Renal cortical epithelial cell (primary cell): ENCODE measurements around the gene TNK1. TPM values are rescaled to one million over a fixed set of nuclear protein-coding genes. Genes with fewer than 3 reads are reported as not detected.

Experiments used
- DNase-seq: peaks from one replicate; pipeline ENCODE4 v3.0.0-alpha.2; 2011; ENCODE audit warnings: low read depth
- total RNA-seq: library from RNA; depleted of rRNA; stranded (reverse); fragments of >200 nt; gene quantifications from 2 replicates; pipeline ENCODE4 v1.2.3, GENCODE V29; 2014

TNK1 gene
- total RNA-seq, 1 donor from 2014 or later, result 8.0 TPM

DNA sequence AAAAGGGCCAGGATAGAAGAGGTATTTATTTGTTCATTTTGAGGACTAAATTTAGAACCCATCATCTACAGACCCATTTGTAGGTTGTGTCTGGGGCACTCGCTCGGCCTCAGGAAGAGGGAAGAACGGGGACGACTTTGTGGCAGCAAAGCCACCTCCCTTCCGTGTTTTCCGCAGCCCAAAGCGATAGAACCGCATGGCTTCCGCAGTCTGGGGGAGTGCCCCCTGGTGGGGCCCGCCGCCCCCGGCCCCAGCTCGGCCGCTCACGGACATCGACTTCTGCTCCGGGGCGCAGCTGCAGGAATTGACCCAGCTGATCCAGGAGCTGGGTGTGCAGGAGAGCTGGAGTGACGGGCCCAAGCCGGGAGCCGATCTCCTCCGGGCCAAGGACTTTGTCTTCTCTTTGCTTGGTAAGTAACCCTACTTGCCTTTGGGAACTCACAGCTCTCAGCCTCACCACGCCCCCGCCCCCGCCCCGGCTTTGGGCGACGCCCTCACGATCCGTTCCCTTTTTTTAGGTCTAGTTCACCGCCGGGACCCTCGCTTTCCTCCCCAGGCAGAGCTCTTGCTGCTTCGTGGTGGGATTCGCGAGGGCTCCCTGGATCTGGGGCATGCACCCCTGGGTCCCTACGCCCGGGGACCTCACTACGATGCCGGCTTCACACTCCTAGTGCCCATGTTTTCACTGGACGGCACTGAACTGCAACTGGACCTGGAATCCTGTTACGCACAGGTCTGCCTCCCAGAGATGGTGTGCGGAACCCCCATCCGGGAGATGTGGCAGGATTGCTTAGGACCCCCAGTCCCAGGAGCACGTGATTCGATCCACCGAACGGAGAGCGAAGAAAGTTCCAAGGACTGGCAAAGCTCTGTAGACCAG is 55.0 kb downstream of the TNK1 start:
- DNase-seq, result peak; percentile 28

DNA sequence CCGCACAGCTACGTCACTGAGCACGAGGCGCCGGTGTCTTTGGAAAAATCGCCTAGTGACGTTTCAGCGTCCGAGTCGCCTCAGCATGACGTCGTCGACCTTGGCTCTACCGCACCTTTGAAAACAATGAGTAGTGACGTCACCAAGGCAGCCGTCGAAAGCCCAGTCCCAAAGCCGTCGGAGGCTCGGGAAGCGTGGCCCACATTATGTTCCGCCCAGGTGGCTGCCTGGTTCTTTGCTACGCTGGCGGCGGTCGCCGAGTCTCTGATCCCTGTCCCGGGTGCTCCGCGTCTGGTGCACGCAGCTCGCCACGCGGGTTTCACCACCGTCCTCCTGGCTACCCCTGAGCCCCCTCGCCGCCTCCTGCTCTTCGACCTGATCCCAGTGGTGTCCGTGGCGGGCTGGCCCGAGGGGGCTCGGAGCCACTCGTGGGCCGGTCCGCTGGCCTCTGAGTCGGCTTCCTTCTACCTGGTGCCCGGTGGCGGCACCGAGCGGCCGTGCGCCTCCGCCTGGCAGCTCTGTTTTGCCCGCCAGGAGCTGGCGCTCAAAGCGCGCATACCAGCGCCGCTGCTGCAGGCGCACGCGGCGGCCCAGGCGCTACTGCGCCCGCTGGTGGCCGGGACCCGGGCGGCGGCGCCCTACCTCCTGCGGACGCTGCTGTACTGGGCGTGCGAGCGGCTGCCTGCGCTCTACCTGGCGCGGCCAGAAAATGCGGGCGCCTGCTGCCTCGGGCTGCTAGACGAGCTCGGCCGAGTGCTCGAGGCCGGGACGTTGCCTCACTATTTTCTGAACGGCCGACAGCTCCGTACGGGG is 55.9 kb downstream of the TNK1 start:
- DNase-seq, result peak; percentile 64

DNA sequence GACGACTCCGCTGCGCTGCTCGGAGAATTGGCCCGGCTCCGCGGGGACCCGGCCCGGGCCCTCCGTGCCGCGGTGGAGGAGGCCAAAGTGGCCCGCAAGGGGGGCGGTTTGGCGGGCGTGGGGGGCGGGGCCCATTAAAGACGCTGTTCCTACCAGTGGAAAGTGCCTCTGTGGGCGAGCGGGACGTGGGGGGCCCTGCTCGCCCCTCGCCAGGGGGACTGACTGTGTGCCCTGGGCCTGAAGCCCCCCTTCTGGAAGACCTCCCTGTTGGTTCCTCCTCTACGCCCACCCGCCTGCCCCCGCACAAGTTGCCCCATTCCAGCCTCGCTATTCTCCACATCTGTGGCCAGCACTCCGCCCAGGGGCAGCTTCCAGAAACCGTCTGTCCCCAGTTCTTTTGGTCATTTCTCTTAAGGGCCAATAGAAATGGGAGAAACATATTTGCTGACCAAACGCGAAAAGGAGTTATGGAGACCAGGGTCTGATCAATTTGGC is 56.5 kb downstream of the TNK1 start:
- DNase-seq, result no peak

DNA sequence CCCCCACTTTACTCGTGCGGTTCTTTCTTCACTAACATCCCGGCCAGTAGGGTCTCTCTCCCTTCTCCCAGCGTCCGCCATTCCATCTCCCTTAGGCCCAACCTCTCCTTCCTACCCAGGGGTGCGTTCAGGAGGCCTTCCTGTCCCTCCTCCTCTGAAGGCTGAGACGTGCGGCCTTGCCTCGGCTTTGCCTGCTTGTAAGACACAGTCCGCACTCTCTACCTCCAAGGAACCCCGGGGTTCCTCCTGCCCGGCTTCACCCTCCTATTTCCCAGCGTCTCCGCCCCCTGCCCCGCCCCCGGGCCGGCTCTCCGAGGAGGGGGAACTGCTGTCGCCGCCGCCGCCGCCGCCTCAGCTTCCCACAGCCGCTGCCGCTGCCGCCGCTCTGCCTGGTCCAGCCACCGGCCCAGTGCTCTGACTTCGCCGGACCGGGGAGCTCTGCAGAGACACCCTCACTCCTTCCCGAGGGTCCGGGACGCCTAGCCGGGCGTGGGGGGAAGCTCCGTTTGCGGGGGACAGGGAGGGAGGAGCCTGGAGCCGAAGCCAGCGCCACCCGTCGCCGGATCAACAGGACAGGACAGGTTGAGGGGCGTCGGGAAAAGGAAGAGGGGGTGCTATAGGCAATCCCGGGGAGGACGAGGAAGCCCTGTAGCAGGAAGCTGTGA is 57.2 kb downstream of the TNK1 start:
- DNase-seq, result no peak

DNA sequence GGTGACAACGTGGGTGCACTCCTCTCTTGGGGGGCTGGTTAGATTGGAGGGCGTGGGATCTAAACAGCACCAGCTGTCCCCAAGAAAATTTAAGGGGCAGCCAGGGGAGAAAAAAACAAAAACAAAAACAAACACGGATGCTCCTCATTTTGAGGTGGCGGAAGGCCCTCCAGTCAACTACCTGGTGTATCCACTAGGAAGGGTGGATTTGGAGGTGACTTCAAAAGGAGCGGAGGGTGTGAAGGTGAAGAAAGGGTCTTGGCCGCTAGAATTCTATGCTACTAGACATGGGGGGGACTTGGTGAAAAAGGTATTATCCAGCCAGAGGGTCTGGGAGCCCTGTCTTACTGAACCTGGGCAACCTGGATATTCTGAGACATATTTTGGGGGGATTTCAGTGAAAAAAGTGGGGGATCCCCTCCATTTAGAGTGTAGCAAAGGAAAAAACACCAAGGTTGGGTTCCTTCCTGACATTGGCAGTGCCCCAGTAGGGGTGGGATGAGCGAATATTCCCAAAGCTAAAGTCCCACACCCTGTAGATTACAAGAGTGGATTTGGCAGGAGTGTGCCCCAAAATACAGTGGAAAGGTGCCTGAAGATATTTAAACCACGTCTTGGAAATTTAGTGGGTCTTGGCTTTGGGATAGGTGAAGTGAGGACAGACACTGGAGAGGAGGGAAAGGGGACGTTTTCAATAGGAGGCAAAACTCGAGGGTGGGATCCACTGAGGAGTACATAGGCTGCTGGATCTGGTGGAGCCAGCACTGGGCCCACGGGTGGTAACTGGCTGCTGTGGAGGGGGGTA is 58.0 kb downstream of the TNK1 start:
- no peak for DNase-seq

Other genes with a start within 250 kb of the TNK1 start
- 0.60 and 0.87 TPM in 2 replicates for gene ASGR1, start 201.7 kb upstream of the TNK1 start, total RNA-seq
- gene DLG4, start 161.3 kb upstream of the TNK1 start, total RNA-seq, result 2.1 and 22.2 TPM in 2 replicates
- gene ACADVL, start 161.2 kb upstream of the TNK1 start, total RNA-seq, result 307 and 382 TPM in 2 replicates
- gene DVL2, start 146.6 kb upstream of the TNK1 start, total RNA-seq, result 26.4 and 47.5 TPM in 2 replicates
- 41.2 and 50.7 TPM in 2 replicates for gene PHF23, start 141.6 kb upstream of the TNK1 start, total RNA-seq
- gene GABARAP, start 138.6 kb upstream of the TNK1 start, total RNA-seq, result 137 and 148 TPM in 2 replicates
- gene CTDNEP1, start 129.4 kb upstream of the TNK1 start, total RNA-seq, result 19.4 and 53.9 TPM in 2 replicates
- 22.1 and 24.8 TPM in 2 replicates for gene ELP5, start 128.9 kb upstream of the TNK1 start, total RNA-seq
- gene CLDN7, start 118.6 kb upstream of the TNK1 start, total RNA-seq, result 25.1 and 306 TPM in 2 replicates
- gene SLC2A4, start 99.4 kb upstream of the TNK1 start, total RNA-seq, result 0.30 and 0.35 TPM in 2 replicates
- 0.45 TPM in 1 of 2 replicates, not detected in the other for gene YBX2, start 86.5 kb upstream of the TNK1 start, total RNA-seq
- 352 and 682 TPM in 2 replicates for gene EIF5A, start 73.5 kb upstream of the TNK1 start, total RNA-seq
- 39.1 and 49.4 TPM in 2 replicates for gene GPS2, start 65.7 kb upstream of the TNK1 start, total RNA-seq
- 21.4 and 27.8 TPM in 2 replicates for gene NEURL4, start 51.8 kb upstream of the TNK1 start, total RNA-seq
- gene ACAP1, start 44.6 kb upstream of the TNK1 start, total RNA-seq, result 0.20 and 65.5 TPM in 2 replicates
- 10.4 and 13.7 TPM in 2 replicates for gene KCTD11, start 28.9 kb upstream of the TNK1 start, total RNA-seq
- gene TMEM95, start 25.9 kb upstream of the TNK1 start, total RNA-seq, result not detected in 2 replicates
- 20.0 and 71.0 TPM in 2 replicates for gene PLSCR3, start 13.4 kb downstream of the TNK1 start, total RNA-seq
- 35.9 and 143 TPM in 2 replicates for gene TMEM256, start 23.0 kb downstream of the TNK1 start, total RNA-seq
- gene NLGN2, start 26.8 kb downstream of the TNK1 start, total RNA-seq, result 2.6 and 17.1 TPM in 2 replicates
- not detected in 2 replicates for gene SPEM1, start 39.2 kb downstream of the TNK1 start, total RNA-seq
- not detected in 2 replicates for gene SPEM2, start 44.5 kb downstream of the TNK1 start, total RNA-seq
- not detected in 2 replicates for gene SPEM3, start 47.8 kb downstream of the TNK1 start, total RNA-seq
- gene TMEM102, start 54.3 kb downstream of the TNK1 start, total RNA-seq, result 16.9 and 33.0 TPM in 2 replicates
- 3.3 and 10.7 TPM in 2 replicates for gene FGF11, start 58.4 kb downstream of the TNK1 start, total RNA-seq
- gene CHRNB1, start 64.0 kb downstream of the TNK1 start, total RNA-seq, result 15.3 and 26.0 TPM in 2 replicates
- gene ZBTB4, start 98.5 kb downstream of the TNK1 start, total RNA-seq, result 14.8 and 39.2 TPM in 2 replicates
- not detected in 2 replicates for gene SLC35G6, start 100.4 kb downstream of the TNK1 start, total RNA-seq
- 57.3 and 169 TPM in 2 replicates for gene POLR2A, start 103.3 kb downstream of the TNK1 start, total RNA-seq
- gene TNFSF12, start 168.0 kb downstream of the TNK1 start, total RNA-seq, result 4.2 and 15.5 TPM in 2 replicates
- 22.1 and 31.9 TPM in 2 replicates for gene TNFSF13, start 177.7 kb downstream of the TNK1 start, total RNA-seq
- 61.4 and 101 TPM in 2 replicates for gene SENP3, start 180.8 kb downstream of the TNK1 start, total RNA-seq
- gene CD68, start 198.5 kb downstream of the TNK1 start, total RNA-seq, result 4.2 and 7.6 TPM in 2 replicates
- gene MPDU1, start 202.8 kb downstream of the TNK1 start, total RNA-seq, result 85.9 and 150 TPM in 2 replicates
- gene SOX15, start 209.0 kb downstream of the TNK1 start, total RNA-seq, result 0.60 and 2.4 TPM in 2 replicates
- gene FXR2, start 233.8 kb downstream of the TNK1 start, total RNA-seq, result 35.0 and 64.4 TPM in 2 replicates
- 16.8 and 29.6 TPM in 2 replicates for gene SAT2, start 246.7 kb downstream of the TNK1 start, total RNA-seq
- 0.25 TPM in 1 of 2 replicates, not detected in the other for gene SHBG, start 249.0 kb downstream of the TNK1 start, total RNA-seq